Activated CD4-positive, alpha-beta T cell treated with anti-CD3 and anti-CD28 coated beads for 1 hour (primary cell): ENCODE results near the gene TRABD2A.
"Not testable (repeated sequence)": the region's sequence is repeated elsewhere in the genome, so short reads cannot be mapped to it uniquely, and the experiment has no call there.

ENCODE experiments used
- DNase-seq: peaks from one replicate; pipeline ENCODE4 v3.0.0-alpha.2; 2020

TRABD2A gene

GRCh38 chr2:84878896-84879583 lies 1.8 kb downstream of the TRABD2A start:
- DNase-seq = no peak

DNA sequence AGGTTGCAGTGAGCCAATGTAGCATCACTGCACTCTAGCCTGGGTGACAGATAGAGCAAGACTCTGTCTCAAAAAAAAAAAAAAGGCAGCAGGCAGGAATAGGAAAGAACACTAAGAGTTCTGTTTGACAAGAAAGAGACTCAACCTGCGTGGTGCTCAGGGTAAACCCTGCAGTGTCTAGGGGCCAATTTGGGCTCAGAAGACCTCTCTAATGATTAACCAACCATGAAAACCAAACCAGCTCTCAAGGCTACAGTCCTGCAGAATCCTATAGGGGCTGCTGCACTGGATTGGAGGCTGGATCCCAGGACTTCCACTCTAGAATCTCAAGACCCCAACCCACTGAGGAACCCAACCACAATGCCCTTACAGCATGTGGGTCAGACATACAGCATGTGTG lies 2.4 kb downstream of the TRABD2A start:
- no peak for DNase-seq

DNA sequence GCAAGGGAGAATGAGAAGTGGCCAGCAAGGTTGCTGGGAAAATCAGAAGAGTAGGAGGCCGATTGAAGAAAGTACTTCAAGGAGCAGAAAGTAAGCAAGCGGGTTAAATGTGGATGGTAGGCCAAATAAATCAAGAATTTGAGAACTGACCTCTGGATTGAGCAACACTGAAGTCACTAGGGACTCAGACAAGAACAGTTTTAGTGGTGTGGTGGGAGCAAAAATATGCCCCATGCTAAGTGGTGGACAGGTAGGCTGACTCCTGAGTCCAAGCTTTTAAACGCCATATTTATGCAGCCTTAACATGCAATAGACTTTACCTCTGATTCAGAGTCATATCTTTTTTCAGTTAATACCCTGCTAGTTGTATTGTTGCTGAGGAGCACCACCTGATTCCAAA lies 4.5 kb downstream of the TRABD2A start:
- DNase-seq = no peak

- not testable (repeated sequence) for DNase-seq
These were observed 5.3 kb downstream of the TRABD2A start for GRCh38 chr2:84875619-84876018.

DNA sequence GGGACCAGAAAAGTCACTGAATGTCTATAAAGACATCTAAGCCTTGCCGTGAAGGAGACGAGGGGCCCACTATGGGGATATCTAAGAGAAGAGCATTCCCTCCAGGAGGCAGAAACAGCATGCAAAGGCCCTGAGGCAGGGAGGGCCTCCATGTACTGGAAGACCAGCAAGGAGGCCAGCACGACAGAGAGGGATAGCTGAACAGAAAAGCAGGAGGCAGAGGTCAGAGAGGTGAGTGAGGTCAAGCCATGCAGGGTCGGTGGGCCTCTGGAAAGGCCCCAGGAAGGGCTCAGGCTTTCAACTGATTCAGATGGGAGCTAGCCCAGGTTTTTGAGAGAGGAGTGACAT lies 5.7 kb downstream of the TRABD2A start:
- no peak for DNase-seq

DNA sequence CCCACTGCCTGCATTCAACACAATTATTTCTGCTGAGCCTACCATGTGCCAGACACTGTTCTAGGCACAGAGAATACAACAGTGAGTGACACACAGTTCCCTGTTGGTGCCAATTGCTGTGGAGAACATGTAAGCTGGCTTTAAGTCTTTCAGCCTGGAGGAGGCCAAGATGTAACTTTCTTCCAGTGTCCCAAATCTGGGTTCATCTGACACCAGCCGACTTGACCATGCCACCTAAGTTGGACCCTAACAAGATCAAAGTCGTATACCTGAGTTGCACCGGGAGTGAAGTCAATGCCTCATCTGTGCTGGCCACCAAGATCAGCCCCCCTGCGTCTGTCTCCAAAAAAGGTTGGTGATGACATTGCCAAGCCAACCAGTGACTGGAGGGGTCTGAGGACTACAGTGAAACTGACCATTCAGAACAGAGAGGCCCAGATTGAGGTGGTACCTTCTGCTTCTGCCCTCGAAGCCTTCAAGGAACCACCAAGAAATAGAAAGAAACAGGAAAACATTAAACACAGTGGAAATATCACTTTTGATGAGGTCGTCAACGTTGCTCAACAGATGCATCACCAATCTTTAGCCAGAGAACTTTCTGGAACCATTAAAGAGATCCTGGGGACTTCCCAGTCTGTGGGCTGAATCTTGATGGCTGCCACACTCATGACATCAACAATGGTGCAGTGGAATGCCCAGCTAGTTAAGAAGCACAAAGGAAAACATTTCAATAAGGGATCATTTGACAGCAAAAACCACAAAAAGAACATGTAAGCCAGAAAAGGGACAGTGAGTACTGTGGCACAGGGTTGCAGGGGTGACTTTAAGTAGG lies 6.3 kb downstream of the TRABD2A start:
- DNase-seq = no peak

DNA sequence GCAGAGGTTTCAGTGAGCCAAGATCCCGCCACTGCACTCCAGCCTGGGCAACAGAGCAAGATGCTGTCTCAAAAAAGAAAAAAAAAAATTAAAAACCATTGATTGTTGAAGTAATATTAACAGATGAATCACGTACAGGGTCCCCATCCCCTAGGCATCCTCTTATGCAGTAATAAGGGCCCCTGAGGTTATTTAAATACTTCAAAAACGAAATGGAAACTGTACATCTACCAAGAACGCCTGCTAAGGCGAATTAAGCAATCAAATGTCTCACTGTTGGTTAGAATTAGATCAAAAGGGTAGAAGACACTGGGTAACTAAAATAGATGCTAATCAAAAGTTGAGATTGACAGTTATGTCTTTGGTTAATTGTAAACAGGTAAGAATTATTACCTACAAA lies 7.5 kb downstream of the TRABD2A start:
- DNase-seq = no peak

- not testable (repeated sequence) for DNase-seq
These were observed 8.2 kb downstream of the TRABD2A start for GRCh38 chr2:84872691-84873090.

- no peak for DNase-seq
These were observed 10.6 kb downstream of the TRABD2A start for GRCh38 chr2:84870306-84870705.

GRCh38 chr2:84868327-84868726 lies 12.6 kb downstream of the TRABD2A start:
- DNase-seq = not testable (repeated sequence)

GRCh38 chr2:84866122-84866521 lies 14.8 kb downstream of the TRABD2A start:
- DNase-seq = no peak

- DNase-seq = no peak
These were observed 15.6 kb downstream of the TRABD2A start for GRCh38 chr2:84865181-84865783.

GRCh38 chr2:84862006-84862405 lies 18.9 kb downstream of the TRABD2A start:
- no peak for DNase-seq

DNA sequence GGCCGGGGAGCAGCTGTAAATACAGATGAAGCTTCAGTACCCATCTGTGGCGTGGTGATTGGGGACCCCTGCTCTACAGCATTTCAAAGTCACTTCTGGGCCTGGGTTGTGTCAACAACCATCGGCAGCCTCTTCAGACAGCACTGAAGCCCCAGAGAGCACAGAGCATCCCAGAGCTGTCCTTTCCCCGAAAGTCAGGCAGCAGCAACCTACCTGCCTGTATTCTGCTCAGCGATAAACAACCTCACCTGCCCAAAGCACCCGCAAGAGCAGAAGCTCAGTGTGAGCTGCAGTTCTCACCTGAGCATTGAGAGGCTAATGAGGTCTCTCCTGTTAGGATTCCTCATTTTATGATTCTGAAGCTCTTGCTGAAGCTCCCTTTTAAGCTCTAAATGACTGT lies 19.3 kb downstream of the TRABD2A start:
- no peak for DNase-seq

GRCh38 chr2:84858937-84859336 lies 21.9 kb downstream of the TRABD2A start:
- DNase-seq = no peak

DNA sequence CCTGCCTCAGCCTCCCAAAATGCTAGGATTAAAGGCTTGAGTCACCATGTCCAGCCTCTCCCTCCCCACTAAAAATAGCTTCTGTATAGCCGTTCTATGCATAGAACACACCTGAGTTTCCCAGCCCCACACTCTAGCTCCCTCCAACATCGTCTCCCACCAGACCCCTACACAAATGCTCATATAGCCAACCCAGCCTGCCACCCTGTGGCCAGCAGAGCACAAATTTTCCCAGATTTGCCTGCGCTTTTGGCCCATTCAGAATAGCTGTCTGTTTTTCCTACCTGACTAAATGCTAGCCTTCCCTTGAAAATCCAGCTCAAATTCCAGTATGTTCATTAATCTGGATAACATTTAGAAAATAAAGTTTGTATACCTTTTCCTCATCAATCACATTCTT lies 22.8 kb downstream of the TRABD2A start:
- no peak for DNase-seq

- DNase-seq = no peak
These were observed 23.3 kb downstream of the TRABD2A start for GRCh38 chr2:84857566-84857965.

DNA sequence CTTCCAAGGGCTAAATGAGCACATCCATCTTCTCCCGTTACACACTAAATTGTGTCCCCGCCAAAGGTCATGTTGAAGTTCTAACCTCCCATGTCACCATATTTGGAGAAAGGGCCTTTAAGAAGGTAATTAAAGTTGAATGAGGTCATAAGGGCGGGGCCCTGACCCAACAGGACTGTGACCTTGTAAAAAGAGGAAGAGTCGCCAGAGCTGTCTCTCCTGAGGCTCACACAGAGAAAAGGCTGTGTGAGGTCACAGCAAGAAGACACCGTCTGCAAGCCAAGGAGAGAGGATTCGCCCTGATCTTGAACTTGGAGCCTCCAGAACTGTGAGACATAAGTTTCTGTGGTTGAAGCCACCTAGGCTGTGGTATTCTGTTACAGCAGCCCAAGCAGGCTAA lies 24.1 kb downstream of the TRABD2A start:
- DNase-seq = no peak

DNA sequence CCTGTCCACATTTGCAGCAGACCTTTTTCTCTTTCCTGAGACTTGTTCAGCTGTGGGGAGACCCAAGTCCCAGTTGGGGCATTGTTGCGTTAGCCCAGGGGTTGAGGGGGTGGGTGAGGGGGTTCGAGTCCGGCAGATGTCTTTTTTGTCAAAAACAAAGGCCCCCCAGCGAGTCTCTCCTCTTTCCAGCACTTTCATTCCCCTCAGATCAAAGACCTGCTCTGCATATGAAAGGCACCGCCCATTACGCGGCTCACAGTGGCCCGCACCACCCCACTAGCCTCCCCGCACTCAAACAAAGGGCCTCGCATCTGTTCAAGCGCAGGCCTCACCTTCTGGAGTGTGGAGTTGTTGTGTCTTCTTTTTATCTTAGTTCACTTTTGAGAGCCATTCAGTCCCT lies 25.2 kb downstream of the TRABD2A start:
- no peak for DNase-seq

- no peak for DNase-seq
These were observed 26.0 kb downstream of the TRABD2A start for GRCh38 chr2:84854850-84855249.

DNA sequence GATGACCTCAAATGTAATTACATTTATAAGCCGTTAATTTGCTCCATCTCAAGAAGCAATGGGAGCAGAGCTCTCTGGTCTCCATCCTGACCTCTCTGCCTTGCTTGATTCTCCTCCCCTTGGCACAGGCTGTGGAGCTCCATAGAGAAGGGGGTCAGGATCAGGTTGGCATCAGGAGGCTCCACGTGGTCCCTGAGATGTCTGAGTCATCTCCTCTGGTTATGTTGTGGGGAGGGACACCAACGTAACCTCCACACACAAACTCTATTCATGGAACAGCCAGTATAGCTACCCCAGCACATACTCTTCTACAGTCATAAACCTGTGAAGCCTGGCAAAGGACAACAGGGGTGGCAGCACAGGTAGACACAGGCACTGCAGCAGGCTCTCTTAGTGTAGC lies 29.0 kb downstream of the TRABD2A start:
- no peak for DNase-seq

DNA sequence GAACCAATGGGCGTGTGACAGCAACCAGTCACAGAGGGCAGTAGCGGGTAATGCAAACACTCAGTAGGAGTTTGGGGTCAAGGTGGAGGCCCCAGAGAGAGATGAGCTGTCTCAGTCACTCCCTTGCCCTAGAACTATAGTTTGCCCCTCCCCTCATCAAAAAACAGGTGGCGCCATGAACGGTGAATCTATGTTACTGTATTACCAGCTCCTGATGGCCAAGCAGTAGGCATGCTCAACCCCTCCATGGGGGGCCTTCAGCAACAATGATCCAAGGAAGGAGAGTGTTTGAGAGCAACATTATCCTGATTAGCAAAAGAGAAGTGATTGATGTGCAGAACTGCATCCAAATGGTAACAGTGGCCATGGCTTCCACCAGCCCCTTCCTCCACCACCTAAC lies 30.4 kb downstream of the TRABD2A start:
- no peak for DNase-seq

- no peak for DNase-seq
These were observed 31.5 kb downstream of the TRABD2A start for GRCh38 chr2:84849271-84849952.
